HCT116 (cell line): ENCODE measurements around the gene B3GALT2. TPM values are rescaled to one million over a fixed set of nuclear protein-coding genes. Genes with fewer than 3 reads are reported as not detected.

Experiments
- ATAC-seq: fragments of 200-7000 bp; cut with Tn5 transposase; 2 replicates; pipeline ENCODE4 v1.9.1; 2020; ENCODE audit warnings: mild to moderate bottlenecking, moderate library complexity
- BruUV-seq: library from RNA; stranded (reverse); fragments of 400-500 nt; replicated peaks from 2 replicates; lab custom pipeline; 2021; lab: Mats Ljungman, UMichigan
- CTCF ChIA-PET: fragments of 300-600 bp; sonication (Branson Sonifier 250); formaldehyde crosslinking; loops from one replicate; lab custom pipeline; 2021; ENCODE audit warnings: antibody characterized with exemption; lab: Charles Lee
- POLR2A ChIA-PET: fragments of 300-600, 350-600 bp; sonication (Branson Sonifier 250); formaldehyde crosslinking; loops from one replicate; lab custom pipeline; 2021; ENCODE audit warnings: antibody characterized with exemption; lab: Charles Lee
- RAD21 ChIA-PET, 2 experiments: fragments of 300-600 bp; sonication (Branson Sonifier 250); formaldehyde crosslinking; loops; one replicate each; lab custom pipeline; 2023; ENCODE audit warnings: low total read pairs in 2 of 2; ENCODE audit not compliant: uncharacterized antibody in 2 of 2, unreplicated experiment in 2 of 2, low non-redundant PET in 1 of 2; lab: Charles Lee
- DNase-seq: peaks from one replicate; pipeline ENCODE4 v3.0.0-alpha.2; 2010; ENCODE audit warnings: low read depth, low spot score
- H2AFZ ChIP-seq: fragments of 200-600 bp; shearing (Covaris generic), sonication (generic); 2 replicates; pipeline ENCODE4 v1.6.1; 2017; ENCODE audit warnings: low read depth, mixed run types, mixed read lengths, antibody characterized with exemption, low read length; ENCODE audit not compliant: poor library complexity, severe bottlenecking
- H3K27ac ChIP-seq: 2 replicates; pipeline ENCODE4 v1.5.1; 2012; ENCODE audit warnings: low read depth, low read length
- H3K27me3 ChIP-seq: fragments of 200-600 bp; sonication (generic); 2 replicates; pipeline ENCODE4 v1.6.1; 2016; ENCODE audit warnings: mixed run types, low read length, mixed read lengths; ENCODE audit not compliant: insufficient read depth
- H3K36me3 ChIP-seq, 2 experiments: fragments of 200-500 bp in 1 of 2; fragments of 200-600 bp in 1 of 2; sonication (Bioruptor generic) in 1 of 2; sonication (generic) in 1 of 2; 2 replicates each; pipeline versions ENCODE4 v1.5.1 to v1.6.1; 2014 to 2016; ENCODE audit warnings: low read length in 2 of 2, inconsistent platforms in 1 of 2, mixed read lengths in 1 of 2, mixed run types in 1 of 2; ENCODE audit not compliant: insufficient read depth in 2 of 2, control insufficient read depth in 1 of 2
- H3K4me1 ChIP-seq, 2 experiments: fragments of 200-600 bp in 1 of 2; sonication (generic) in 1 of 2; 2 replicates each; pipeline versions ENCODE4 v1.5.1 to v1.6.1; 2012 to 2017; ENCODE audit warnings: low read length in 2 of 2, inconsistent platforms in 1 of 2, mild to moderate bottlenecking in 1 of 2, mixed read lengths in 1 of 2, mixed run types in 1 of 2, moderate library complexity in 1 of 2; ENCODE audit not compliant: insufficient read depth in 2 of 2, control insufficient read depth in 1 of 2
- H3K4me2 ChIP-seq: fragments of 200-600 bp; sonication (generic); 2 replicates; pipeline ENCODE4 v1.6.1; 2017; ENCODE audit warnings: mixed run types, low read length, mixed read lengths
- H3K4me3 ChIP-seq, 2 experiments: fragments of 200-600 bp in 1 of 2; sonication (generic) in 1 of 2; replicated peaks in 1 of 2; 2 replicates each; pipeline ENCODE4 v1.5.1; 2011 to 2016; ENCODE audit warnings: low read length in 2 of 2, control low read depth in 1 of 2, low read depth in 1 of 2, mild to moderate bottlenecking in 1 of 2, mixed read lengths in 1 of 2, mixed run types in 1 of 2
- H3K79me2 ChIP-seq: fragments of 200-600 bp; sonication (generic); 2 replicates; pipeline ENCODE4 v1.6.1; 2017; ENCODE audit warnings: mild to moderate bottlenecking, mixed run types, low read length, moderate library complexity, mixed read lengths; ENCODE audit not compliant: insufficient read depth
- H3K9ac ChIP-seq: fragments of 200-600 bp; sonication (generic); 2 replicates; pipeline ENCODE4 v1.6.1; 2016; ENCODE audit warnings: low read length, mixed read lengths
- H3K9me2 ChIP-seq: fragments of 200-600 bp; sonication (generic), shearing (Covaris generic); 2 replicates; pipeline ENCODE4 v1.6.1; 2017; ENCODE audit warnings: mixed run types, mild to moderate bottlenecking, moderate library complexity; ENCODE audit not compliant: insufficient read depth
- H3K9me3 ChIP-seq, 2 experiments: fragments of 200-500 bp in 1 of 2; fragments of 200-600 bp in 1 of 2; sonication (Bioruptor generic) in 1 of 2; sonication (generic) in 1 of 2; 2 replicates each; pipeline ENCODE4 v1.6.1; 2014 to 2017; ENCODE audit warnings: low read length in 2 of 2, mixed read lengths in 2 of 2, inconsistent platforms in 1 of 2, low read depth in 1 of 2, mild to moderate bottlenecking in 1 of 2, mixed run types in 1 of 2, moderate library complexity in 1 of 2; ENCODE audit not compliant: control insufficient read depth in 1 of 2, insufficient read depth in 1 of 2
- H4K20me1 ChIP-seq: fragments of 200-600 bp; sonication (generic), shearing (Covaris generic); 2 replicates; pipeline ENCODE4 v1.6.1; 2017; ENCODE audit warnings: mixed run types, mild to moderate bottlenecking, moderate library complexity; ENCODE audit not compliant: insufficient read depth
- CBX3 ChIP-seq: IDR thresholded peaks from 2 replicates; pipeline ENCODE4 v1.6.1; 2012; ENCODE audit warnings: low read depth
- CEBPB ChIP-seq: IDR thresholded peaks from 2 replicates; pipeline ENCODE4 v1.6.1; 2012; ENCODE audit warnings: low read depth
- EGR1 ChIP-seq: IDR thresholded peaks from 2 replicates; pipeline ENCODE4 v1.6.1; 2012; ENCODE audit warnings: low read depth
- FOSL1 ChIP-seq: IDR thresholded peaks from 2 replicates; pipeline ENCODE4 v1.6.1; 2012; ENCODE audit warnings: low read depth
- POLR2A ChIP-seq: IDR thresholded peaks from 2 replicates; pipeline ENCODE4 v1.7.0; 2011; ENCODE audit warnings: borderline replicate concordance; ENCODE audit not compliant: insufficient read depth, insufficient read length; ENCODE audit errors: extremely low read depth
- POLR2AphosphoS5 ChIP-seq: IDR thresholded peaks from 2 replicates; pipeline ENCODE4 v1.6.1; 2011; ENCODE audit warnings: mild to moderate bottlenecking, low read depth, low read length, moderate library complexity
- REST ChIP-seq: IDR thresholded peaks from 2 replicates; pipeline ENCODE4 v1.6.1; 2012; ENCODE audit warnings: low read depth
- SP1 ChIP-seq: IDR thresholded peaks from 2 replicates; pipeline ENCODE4 v1.6.1; 2012; ENCODE audit warnings: low read depth
- TCF7L2 ChIP-seq: IDR thresholded peaks from 2 replicates; pipeline ENCODE4 v1.7.0; 2011; ENCODE audit warnings: borderline replicate concordance, inconsistent platforms; ENCODE audit not compliant: insufficient read depth, insufficient read length; ENCODE audit errors: extremely low read depth
- ZBTB33 ChIP-seq: IDR thresholded peaks from 2 replicates; pipeline ENCODE4 v1.6.1; 2011; ENCODE audit warnings: mild to moderate bottlenecking, low read length, moderate library complexity; ENCODE audit not compliant: insufficient replicate concordance; ENCODE audit errors: extremely low read depth
- intact Hi-C: fragments of 100-400 bp; cut with micrococcal nuclease; formaldehyde crosslinking; loops from 2 replicates; pipeline ENCODE4 v1.10.0; 2022
- total RNA-seq: library from RNA; stranded (reverse); gene quantifications from one replicate; pipeline ENCODE4 v1.2.1, GENCODE V29; 2021; ENCODE audit not compliant: unreplicated experiment

The B3GALT2 gene
- total RNA-seq, 1 experiment from 2014 or later, result 0.15 TPM

- no TSS peak for BruUV-seq
- intact Hi-C loops, result no loop called here
- H3K27me3 ChIP-seq, result no peaks in the 10 kb centered on the region
- POLR2A ChIA-PET, result no interaction called here
- H3K4me2 ChIP-seq, result no peak overlapping the region
- DNase-seq, result no peak
- no peak for TF ChIP-seq CBX3
- TF ChIP-seq CEBPB, result no peak
- no peak for TF ChIP-seq FOSL1
- no peak for TF ChIP-seq TCF7L2
- no peak for TF ChIP-seq POLR2AphosphoS5
- TF ChIP-seq POLR2A, result no peak
- no peak for TF ChIP-seq ZBTB33
- no peak for TF ChIP-seq SP1
- no peak for TF ChIP-seq REST
- no peak for TF ChIP-seq EGR1
- TF ChIP-seq, all 23 proteins: peak for 0
- Histone ChIP-seq H3K4me3 (no peak overlapping the region), H3K36me3 (no peaks in the 10 kb centered on the region; a peak in 1 of 4 replicates), H3K79me2 (peaks cover 23% of the 10 kb centered on the region), H3K9me2 (no peaks in the 10 kb centered on the region), H3K4me1 (no peaks in the 10 kb centered on the region), H3K27ac (no peak overlapping the region), H4K20me1 (no peaks in the 10 kb centered on the region), H3K9me3 (no peaks in the 10 kb centered on the region), H3K9ac (no peak overlapping the region), H2AFZ (no peak overlapping the region)
- ATAC-seq, result no peak
- RAD21 ChIA-PET, result no interaction called here
- CTCF ChIA-PET, result interaction anchor here (0.7 kb wide), 1 partner anchor 32 kb away, joined by 4 read pairs; no protein-coding TSS in a partner anchor
These were observed 35.7 kb upstream of the B3GALT2 start for GRCh38 chr1:193222056-193222615.
